HepG2 (cell line): ENCODE data around the gene EXPH5. TPM values are rescaled to one million over a fixed set of nuclear protein-coding genes. Genes with fewer than 3 reads are reported as not detected.

Experiments used
- CAMTA2 ChIP-seq: sonication (generic); formaldehyde crosslinking; IDR thresholded peaks from 2 replicates; pipeline ENCODE4 v1.4.0; 2020; ENCODE audit warnings: mild to moderate bottlenecking, missing genetic modification reagents, borderline replicate concordance
- NFAT5 ChIP-seq: sonication (generic); formaldehyde crosslinking; IDR thresholded peaks from 2 replicates; pipeline ENCODE4 v1.4.0; 2020; ENCODE audit warnings: missing genetic modification reagents
- RAD51 ChIP-seq: fragments of 450-650 bp; IDR thresholded peaks from 2 replicates; pipeline ENCODE4 v1.6.1; 2016; ENCODE audit warnings: borderline replicate concordance
- TEAD2 ChIP-seq: sonication (generic); formaldehyde crosslinking; IDR thresholded peaks from 2 replicates; pipeline ENCODE4 v1.9.0; 2021; ENCODE audit warnings: missing genetic modification reagents
- ZNF18 ChIP-seq: sonication (generic); formaldehyde crosslinking; IDR thresholded peaks from 2 replicates; pipeline ENCODE4 v1.8.0; 2022; ENCODE audit warnings: mild to moderate bottlenecking, missing genetic modification reagents; ENCODE audit not compliant: insufficient replicate concordance
- ZNF253 ChIP-seq: sonication (generic); formaldehyde crosslinking; IDR thresholded peaks from 2 replicates; pipeline ENCODE4 v1.8.0; 2022; ENCODE audit warnings: mild to moderate bottlenecking, missing genetic modification reagents, borderline replicate concordance
- ZNF407 ChIP-seq: sonication (generic); formaldehyde crosslinking; IDR thresholded peaks from one replicate; pipeline ENCODE4 v1.5.1; 2020; ENCODE audit warnings: mild to moderate bottlenecking, missing genetic modification reagents; ENCODE audit errors: not compliant biosample characterization
- ZNF660 ChIP-seq: sonication (generic); formaldehyde crosslinking; IDR thresholded peaks from 2 replicates; pipeline ENCODE4 v1.5.1; 2020; ENCODE audit warnings: mild to moderate bottlenecking, low read depth, missing genetic modification reagents, borderline replicate concordance
- ZNF710 ChIP-seq: sonication (generic); formaldehyde crosslinking; IDR thresholded peaks from 2 replicates; pipeline ENCODE4 v1.5.0; 2020; ENCODE audit warnings: mild to moderate bottlenecking, missing genetic modification reagents, borderline replicate concordance
- ZNF776 ChIP-seq: sonication (generic); formaldehyde crosslinking; IDR thresholded peaks from 2 replicates; pipeline ENCODE4 v1.4.0; 2020; ENCODE audit warnings: mild to moderate bottlenecking, missing genetic modification reagents
- polyA plus RNA-seq, 8 experiments: library from polyadenylated mRNA; depleted of rRNA in 3 of 8; stranded (reverse) in 7 of 8; unstranded in 1 of 8; fragments of >200 nt; fragmentation: Illumina TruSeq in 4 of 8; extraction: Trizol in 4 of 8; gene quantifications; 2 replicates each; pipeline versions ENCODE4 v1.2.1 to v1.2.3, GENCODE V29; 2011 to 2016; ENCODE audit warnings: low read depth in 4 of 8, missing spikeins in 1 of 8, mixed read lengths in 1 of 8; ENCODE audit not compliant: insufficient read depth in 1 of 8
- total RNA-seq, 5 experiments: library from RNA; depleted of rRNA; stranded (reverse); fragments of >200 nt; fragmentation: Illumina TruSeq; extraction: Trizol; gene quantifications; 2 replicates each; pipeline ENCODE4 v1.2.3, GENCODE V29; 2016; ENCODE audit warnings: low read depth in 1 of 5

The EXPH5 gene
- total and polyA plus RNA-seq, 2 of the 13 experiments (the other 11 are each of a cell fraction or from before 2014, with no cell fraction given), result under 0.01 to 0.02 TPM

- no peak for TF ChIP-seq RAD51
- TF ChIP-seq NFAT5 (CRISPR knock-in tag), result 0 out of 2 replicates have a peak, but pooled peaks have one; percentile 3
- no peak for TF ChIP-seq CAMTA2 (CRISPR knock-in tag)
- TF ChIP-seq ZNF660 (CRISPR knock-in tag), result no peak
- TF ChIP-seq TEAD2 (CRISPR knock-in tag), result no peak
- no peak for TF ChIP-seq ZNF776 (CRISPR knock-in tag)
- TF ChIP-seq ZNF253 (CRISPR knock-in tag), result no peak
- TF ChIP-seq ZNF407 (CRISPR knock-in tag), result no peak
- TF ChIP-seq ZNF710 (CRISPR knock-in tag), result no peak
- TF ChIP-seq ZNF18 (CRISPR knock-in tag), result no peak
Observed at GRCh38 chr11:108497317-108498045, 96.1 kb downstream of the EXPH5 start (continued).
